Measurements from ENCODE around the gene TAS2R60. TPM values are rescaled to one million over a fixed set of nuclear protein-coding genes. Genes with fewer than 3 reads are reported as not detected.

TAS2R60 gene
- total and polyA plus RNA-seq, 2 of the 8 experiments (the other 6 are each of a cell fraction or from before 2014, with no cell fraction given): 0.15 to 0.32 TPM

GRCh38 chr7:143399151-143399550 is 44.1 kb upstream of the TAS2R60 start:
- Histone ChIP-seq H3K4ac (replicated peaks; ENCODE audit: insufficient read length, low read depth, low read length) (no peak overlapping the region), H4K20me1 (replicated peaks in 1 of 2; ENCODE audit: control insufficient read depth in 1 of 2, insufficient read depth in 2 of 2, low read length in 2 of 2) (peaks cover 7 to 24% of the 10 kb centered on the region in 2 experiments), H3K27ac (ENCODE audit: low read depth, low read length) (no peak overlapping the region), H3K23me2 (ENCODE audit: low read depth, low read length) (no peaks in the 10 kb centered on the region), H2BK12ac (ENCODE audit: low read depth, low read length) (no peak overlapping the region), H2BK20ac (ENCODE audit: low read length) (no peak overlapping the region), H3K23ac (ENCODE audit: insufficient read length) (no peak overlapping the region), H3K4me3 (ENCODE audit: extremely low read depth in 1 of 4, insufficient read depth in 2 of 4, low read depth in 3 of 4, low read length in 4 of 4) (no peak overlapping the region), H2BK15ac (ENCODE audit: low read length) (no peak overlapping the region), H3K4me2 (ENCODE audit: insufficient read depth in 1 of 2, low read depth in 2 of 2, low read length in 2 of 2) (no peak overlapping the region), H2AK5ac (ENCODE audit: low read depth, low read length) (no peak overlapping the region), H3K36me3 (ENCODE audit: control insufficient read depth in 2 of 4, insufficient read depth in 4 of 4, low read length in 3 of 4) (peaks cover 48 to 72% (median 70%) of the 10 kb centered on the region in 4 experiments), H3K27me3 (replicated peaks in 1 of 4; ENCODE audit: control insufficient read depth in 3 of 4, extremely low read depth in 1 of 4, insufficient read depth in 3 of 4, low read length in 3 of 4) (no peaks in the 10 kb centered on the region), H3K79me2 (ENCODE audit: control insufficient read depth in 1 of 2, insufficient read depth in 2 of 2, low read length in 2 of 2) (peaks cover 0 to 18% of the 10 kb centered on the region in 2 experiments; a peak in 2 of 4 replicates), H2AFZ (ENCODE audit: low read length) (no peak overlapping the region), H3K4me1 (replicated peaks in 1 of 4; ENCODE audit: control insufficient read depth in 3 of 4, insufficient read depth in 4 of 4, low read length in 3 of 4) (no peaks in the 10 kb centered on the region), H2BK120ac (replicated peaks; ENCODE audit: low read depth, low read length) (no peak overlapping the region), H3K18ac (ENCODE audit: extremely low read depth, low read length) (no peak overlapping the region), H2BK5ac (ENCODE audit: low read depth, low read length) (no peak overlapping the region), H3K9ac (replicated peaks in 1 of 4; ENCODE audit: extremely low read depth in 1 of 4, low read depth in 3 of 4, low read length in 3 of 4) (no peak overlapping the region), H4K5ac (ENCODE audit: insufficient read length, low read depth, low read length) (no peak overlapping the region), H3K9me3 (ENCODE audit: insufficient read depth in 2 of 2, low read depth in 1 of 2, low read length in 1 of 2) (no peaks in the 10 kb centered on the region), H3K79me1 (ENCODE audit: low read depth, low read length) (peaks cover 5% of the 10 kb centered on the region; the same call in 1 of the 2 replicates), H3K56ac (replicated peaks; ENCODE audit: insufficient read length, low read depth, low read length) (no peak overlapping the region), H3K14ac (ENCODE audit: insufficient read length) (no peak overlapping the region), H4K8ac (ENCODE audit: extremely low read depth, insufficient read depth, low read length) (no peak overlapping the region), H4K91ac (replicated peaks; ENCODE audit: insufficient read length, low read length) (no peak overlapping the region)
- no peak for DNase-seq (ENCODE audit: low read depth in 1 of 2, low spot score in 2 of 2)
- ChIA-PET POLR2A (ENCODE audit: partially characterized antibody) (interaction anchor here (1.1 to 25.2 kb wide), 6 partner anchors 7 to 24 kb away, joined by 3 to 518 read pairs (median 24); partner anchors contain the start of genes EPHA1 and ZYX), CTCF (ENCODE audit: partially characterized antibody) (interaction anchor here (1.2 to 23.5 kb wide), 7 partner anchors 7 to 102 kb away, joined by 3 to 359 read pairs (median 19); partner anchors contain the start of genes EPHA1 and ZYX)
- 91% methylated on average over 8 of the region's 8 CpGs; no CpG with 5 or more reads in 1 of the 2 experiments for WGBS, 2 experiments (ENCODE audit: extremely low coverage in 1 of 2, insufficient coverage in 1 of 2, insufficient read length in 1 of 2, insufficient replicate concordance in 2 of 2, low coverage in 1 of 2, low lambda C conversion rate in 2 of 2, missing lambda C conversion rate in 1 of 2)
- FAIRE-seq: no peak
- TF ChIP-seq TBP (IDR thresholded peaks at IDR 0.05; ENCODE audit: low read depth, low read length): no peak
- TF ChIP-seq YY1 (IDR thresholded peaks at IDR 0.05; ENCODE audit: low read depth, low read length): no peak
- TF ChIP-seq TCF12 (IDR thresholded peaks at IDR 0.05; ENCODE audit: low read depth, low read length): no peak
- TF ChIP-seq GTF2F1 (IDR thresholded peaks at IDR 0.05; ENCODE audit: borderline replicate concordance, low read depth, low read length): no peak
- TF ChIP-seq KDM4A (IDR thresholded peaks at IDR 0.05; ENCODE audit: low read depth, low read length, severe bottlenecking): no peak
- no peak for TF ChIP-seq ZNF274 (IDR thresholded peaks at IDR 0.05; ENCODE audit: borderline replicate concordance, extremely low read depth, low read length)
- TF ChIP-seq CREB1 (IDR thresholded peaks at IDR 0.05): no peak
- TF ChIP-seq FOSL1 (IDR thresholded peaks at IDR 0.05; ENCODE audit: insufficient read depth, low read depth, low read length): no peak
- TF ChIP-seq CHD2 (IDR thresholded peaks at IDR 0.05; ENCODE audit: low read length): no peak
- TF ChIP-seq ATF2 (IDR thresholded peaks at IDR 0.05; ENCODE audit: low read length): no peak
- TF ChIP-seq RFX5 (IDR thresholded peaks at IDR 0.05; ENCODE audit: borderline replicate concordance, low read depth, low read length): no peak
- TF ChIP-seq RXRA (IDR thresholded peaks at IDR 0.05; ENCODE audit: insufficient read depth, low read depth, low read length): no peak
- no peak for TF ChIP-seq SRF (IDR thresholded peaks at IDR 0.05; ENCODE audit: low read depth, low read length)
